Ovary (tissue), 9 donors: ENCODE measurements around the gene WSB1. TPM values are rescaled to one million over a fixed set of nuclear protein-coding genes. Genes with fewer than 3 reads are reported as not detected.

Experiments used
- DNase-seq, 5 donors: peaks; one replicate each; pipeline ENCODE4 v3.0.0-alpha.2; 2019 to 2020
- H3K27ac ChIP-seq, 2 donors: fragments of 200-600 bp; one replicate each; pipeline versions ENCODE4 v1.5.1 to v1.8.0; 2019 to 2022
- H3K27me3 ChIP-seq: fragments of 200-600 bp; one replicate; pipeline ENCODE4 v1.8.0; 2022
- H3K36me3 ChIP-seq: fragments of 200-600 bp; sonication (generic); one replicate; pipeline ENCODE4 v1.5.1; 2019
- H3K4me1 ChIP-seq: one replicate; pipeline ENCODE4 v1.8.1; 2013; ENCODE audit warnings: mild to moderate bottlenecking, moderate library complexity; ENCODE audit not compliant: insufficient read depth
- H3K4me3 ChIP-seq: fragments of 200-600 bp; sonication (generic); one replicate; pipeline ENCODE4 v1.5.1; 2017
- H3K9me3 ChIP-seq, 2 donors: fragments of 200-600 bp in 1 of 2; sonication (generic) in 1 of 2; one replicate each; pipeline versions ENCODE4 v1.5.1 to v1.8.1; 2013 to 2019; ENCODE audit warnings: mild to moderate bottlenecking in 1 of 2, moderate library complexity in 1 of 2
- EP300 ChIP-seq: sonication (generic); formaldehyde crosslinking; IDR thresholded peaks from one replicate; pipeline ENCODE4 v1.6.1; 2017; ENCODE audit warnings: antibody characterized with exemption
- POLR2A ChIP-seq: fragments of 450-650 bp; IDR thresholded peaks from one replicate; pipeline ENCODE4 v1.6.1; 2017; ENCODE audit warnings: antibody characterized with exemption, mild to moderate bottlenecking, moderate library complexity
- WGBS, 3 donors: extraction: QIAGEN DNeasy Blood & Tissue Kit in 1 of 3; methylation state at CpG; one replicate each; pipeline versions ENCODE4 v1.1.5 to v1.1.7; 2013 to 2017; 5-methylcytosine and 5-hydroxymethylcytosine counted together
- intact Hi-C, 4 donors: fragments of 100-400 bp; cut with DNase I; formaldehyde crosslinking; loops; one replicate each; pipeline versions ENCODE4 v1.11.0 to v1.15.1; 2022 to 2023
- polyA plus RNA-seq, 2 donors: library from polyadenylated mRNA; stranded (reverse); fragments of 200-250 nt in 1 of 2; fragments of 350-450 nt in 1 of 2; fragmentation: Illumina TruSeq in 1 of 2; extraction: RNeasy Lipid Tissue Mini Kit (QIAGEN cat#74804) in 1 of 2; gene quantifications; one replicate each; pipeline ENCODE4 v1.2.3, GENCODE V29; 2013 to 2014
- total RNA-seq, 7 donors: library from RNA; depleted of rRNA in 2 of 7; stranded (reverse); fragments of >200 nt in 2 of 7; fragmentation: NEBNext Ultra II Directional in 3 of 7; extraction: Animal tissue kit (Norgen Biotek cat#: 25700) in 3 of 7; gene quantifications; one replicate each; pipeline versions ENCODE4 v1.1.0 to v1.2.4, GENCODE V29; 2016 to 2023
- TF ChIP-seq, protein P1 (sequence below), 3 donors: fragments of 450-650 bp in 2 of 3; fragments of 200-600 bp in 1 of 3; IDR thresholded peaks; one replicate each; pipeline versions ENCODE4 v1.5.1 to v1.8.0; 2016 to 2022; ENCODE audit warnings: antibody characterized with exemption in 3 of 3, mild to moderate bottlenecking in 1 of 3
- donor health status: DM: no; HTN: no; CAD: no; lungs with moderate emphysema.
- donor health status: DM: no; HTN: no; CAD: no.
- donor health status: Bipolar disorder and iron deficiency.
- donor health status: DM: yes; HTN: yes; CAD: no.
- donor health status: DM: no; HTN: no; CAD: no.
- donor health status: DM: yes; HTN: yes; CAD: no.

Gene WSB1
- total and polyA plus RNA-seq, 9 donors, result 88.9 to 214 (median 168) TPM

DNA sequence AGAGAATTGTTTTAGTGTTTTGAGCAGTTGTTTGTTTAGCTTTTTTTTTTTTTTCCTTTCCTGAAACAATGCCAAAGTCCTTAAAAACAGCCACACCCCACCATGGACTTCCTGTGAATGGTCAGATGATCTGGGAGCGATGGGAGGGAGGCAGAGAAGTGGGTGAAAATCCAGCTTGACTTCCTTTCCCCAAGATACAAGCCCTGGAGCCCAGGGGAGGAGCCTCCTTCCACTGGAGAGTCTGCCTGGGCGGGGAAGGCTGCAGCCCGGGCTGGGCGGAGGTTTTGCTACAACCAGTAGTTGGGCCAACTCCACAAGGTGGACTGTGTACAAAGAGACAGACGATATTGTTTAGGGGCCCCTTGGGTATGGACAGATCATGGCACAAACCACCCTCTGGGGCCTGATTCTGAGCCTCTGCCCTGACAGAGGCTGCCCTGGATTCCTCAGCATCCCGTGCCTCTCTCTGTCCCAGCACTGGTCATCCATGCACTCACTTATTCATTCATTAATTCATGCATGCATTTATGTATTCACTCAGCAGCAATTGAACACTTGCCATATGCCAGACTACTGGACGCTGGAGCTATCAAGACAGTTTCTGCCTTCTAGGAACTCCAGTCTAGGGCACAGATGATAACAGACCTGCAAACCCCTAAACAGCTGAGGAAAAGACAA is 29.8 kb downstream of the WSB1 start:
- H3K27me3 ChIP-seq, result no peaks in the 10 kb centered on the region
- peaks cover 11% of the 10 kb centered on the region for H3K4me1 ChIP-seq
- TF ChIP-seq, protein P1, sequence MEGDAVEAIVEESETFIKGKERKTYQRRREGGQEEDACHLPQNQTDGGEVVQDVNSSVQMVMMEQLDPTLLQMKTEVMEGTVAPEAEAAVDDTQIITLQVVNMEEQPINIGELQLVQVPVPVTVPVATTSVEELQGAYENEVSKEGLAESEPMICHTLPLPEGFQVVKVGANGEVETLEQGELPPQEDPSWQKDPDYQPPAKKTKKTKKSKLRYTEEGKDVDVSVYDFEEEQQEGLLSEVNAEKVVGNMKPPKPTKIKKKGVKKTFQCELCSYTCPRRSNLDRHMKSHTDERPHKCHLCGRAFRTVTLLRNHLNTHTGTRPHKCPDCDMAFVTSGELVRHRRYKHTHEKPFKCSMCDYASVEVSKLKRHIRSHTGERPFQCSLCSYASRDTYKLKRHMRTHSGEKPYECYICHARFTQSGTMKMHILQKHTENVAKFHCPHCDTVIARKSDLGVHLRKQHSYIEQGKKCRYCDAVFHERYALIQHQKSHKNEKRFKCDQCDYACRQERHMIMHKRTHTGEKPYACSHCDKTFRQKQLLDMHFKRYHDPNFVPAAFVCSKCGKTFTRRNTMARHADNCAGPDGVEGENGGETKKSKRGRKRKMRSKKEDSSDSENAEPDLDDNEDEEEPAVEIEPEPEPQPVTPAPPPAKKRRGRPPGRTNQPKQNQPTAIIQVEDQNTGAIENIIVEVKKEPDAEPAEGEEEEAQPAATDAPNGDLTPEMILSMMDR (IDR thresholded peaks at IDR 0.05), result no peak
- TF ChIP-seq EP300 (no peak), POLR2A (no peak)
- H3K27ac ChIP-seq, result no peak overlapping the region
- intact Hi-C loops, result no loop called here
- WGBS, 3 donors, result 12 to 14% (median 14%) methylated on average over 7 of the region's 7 CpGs
- no peaks in the 10 kb centered on the region for H3K36me3 ChIP-seq
- no peak overlapping the region for H3K4me3 ChIP-seq
- DNase-seq, result peak; percentile 44 to 67 (median 54)
- no peaks in the 10 kb centered on the region for H3K9me3 ChIP-seq

DNA sequence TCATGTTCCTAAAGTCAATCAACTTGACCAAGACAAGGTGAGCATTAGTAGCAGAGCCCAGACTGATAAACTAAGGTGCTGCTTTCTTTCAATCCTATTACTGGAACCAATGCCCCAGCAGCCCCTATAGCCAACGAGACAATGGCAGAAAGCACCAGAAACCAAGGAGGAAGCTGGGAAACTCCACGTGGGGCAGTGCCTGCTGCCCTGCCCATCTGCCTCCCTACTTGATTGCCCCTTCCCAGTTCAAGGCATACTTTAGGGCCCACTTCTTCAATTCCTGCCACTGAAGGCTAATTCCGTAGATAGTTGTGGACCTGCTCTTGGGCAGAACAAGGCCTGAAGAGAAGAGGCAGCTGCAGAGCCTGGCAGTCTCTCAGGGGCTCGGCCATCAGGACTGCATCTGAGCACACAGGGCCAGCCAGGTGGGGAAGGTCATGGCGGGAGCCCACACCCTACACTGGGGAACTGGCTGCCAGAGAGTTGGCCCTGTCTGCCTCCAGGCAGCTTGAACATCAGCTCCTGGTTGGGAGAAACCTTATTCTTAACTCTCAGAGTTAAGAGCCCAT is 30.9 kb downstream of the WSB1 start:
- Histone ChIP-seq H3K4me3 (no peak overlapping the region), H3K9me3 (no peaks in the 10 kb centered on the region), H3K27ac (no peak overlapping the region), H3K36me3 (no peaks in the 10 kb centered on the region), H3K4me1 (peaks cover 8% of the 10 kb centered on the region), H3K27me3 (no peaks in the 10 kb centered on the region)
- WGBS, 3 donors, result 76 to 79% (median 76%) methylated on average over 5 of the region's 5 CpGs
- intact Hi-C loops, result no loop called here
- TF ChIP-seq, protein P1 (IDR thresholded peaks at IDR 0.05), result no peak
- no peak for TF ChIP-seq POLR2A
- no peak for TF ChIP-seq EP300
- DNase-seq, result no peak

DNA sequence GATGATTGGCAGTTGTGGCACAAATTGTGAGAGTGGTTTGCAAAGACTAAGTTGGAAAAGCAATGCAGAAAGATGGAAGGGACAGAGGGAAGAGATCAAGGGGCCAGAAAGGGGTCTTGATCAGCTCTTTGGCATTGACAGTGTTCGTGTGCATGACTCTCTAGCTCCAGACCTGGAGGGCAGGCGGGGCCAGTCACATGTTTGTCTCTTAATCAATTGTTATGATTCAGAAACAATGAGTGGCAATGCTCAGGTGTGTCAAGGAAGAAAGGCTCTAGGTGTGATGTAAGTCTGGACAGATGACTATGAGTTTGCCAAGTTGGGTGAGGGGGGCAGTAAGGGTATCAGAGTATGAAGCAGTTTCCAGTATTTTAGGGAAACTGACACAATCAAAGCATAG is 32.1 kb downstream of the WSB1 start:
- intact Hi-C loops, result no loop called here
- DNase-seq, result no peak
- Histone ChIP-seq H3K4me1 (peaks cover 8% of the 10 kb centered on the region), H3K27me3 (no peaks in the 10 kb centered on the region), H3K27ac (no peak overlapping the region), H3K9me3 (no peaks in the 10 kb centered on the region), H3K36me3 (no peaks in the 10 kb centered on the region), H3K4me3 (no peak overlapping the region)
- no peak for TF ChIP-seq POLR2A
- TF ChIP-seq EP300, result no peak
- TF ChIP-seq, protein P1 (IDR thresholded peaks at IDR 0.05), result no peak
- WGBS, 3 donors, result 77 to 82% (median 79%) methylated on average over 2 of the region's 2 CpGs

DNA sequence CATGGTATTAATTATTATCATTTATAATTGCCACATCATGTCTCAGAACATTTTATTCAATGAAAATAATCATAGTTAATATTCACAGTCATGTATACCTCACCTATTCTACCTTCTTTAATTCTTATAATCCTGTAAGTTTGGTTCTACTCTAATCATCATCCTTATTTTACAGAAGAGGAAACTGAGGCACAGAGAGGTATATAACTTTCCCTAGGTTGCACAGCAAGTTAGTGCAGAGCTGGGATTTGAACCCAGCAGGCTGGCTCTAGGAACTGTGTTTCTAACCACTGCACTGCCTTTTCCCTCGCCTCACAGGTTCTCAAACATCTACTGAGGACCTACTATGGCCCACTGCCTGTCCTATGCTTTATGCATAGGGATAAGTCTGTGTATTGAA is 32.7 kb downstream of the WSB1 start:
- WGBS, 3 donors, result 91 to 96% (median 92%) methylated on average over 1 of the region's 1 CpG
- H3K27me3 ChIP-seq, result no peaks in the 10 kb centered on the region

More for the DNA sequence above, 32.7 kb downstream of the WSB1 start:
- no peak for DNase-seq
- H3K4me1 ChIP-seq, result peaks cover 8% of the 10 kb centered on the region
- no peaks in the 10 kb centered on the region for H3K36me3 ChIP-seq
- H3K9me3 ChIP-seq, result no peaks in the 10 kb centered on the region
- intact Hi-C loops, result no loop called here
- no peak overlapping the region for H3K4me3 ChIP-seq
- TF ChIP-seq POLR2A (no peak), EP300 (no peak)
- TF ChIP-seq, protein P1 (IDR thresholded peaks at IDR 0.05), result no peak
- no peak overlapping the region for H3K27ac ChIP-seq
